CD14-positive monocyte (primary cell): ENCODE measurements around the gene PIK3AP1. TPM values are rescaled to one million over a fixed set of nuclear protein-coding genes. Genes with fewer than 3 reads are reported as not detected.

Experiments
- DNase-seq, 3 donors: peaks; one replicate each; pipeline ENCODE4 v3.0.0-alpha.2; 2011 to 2022
- H2AFZ ChIP-seq: 2 replicates; pipeline ENCODE4 v1.6.0; 2012; ENCODE audit warnings: mild to moderate bottlenecking, low read depth, low read length, inconsistent platforms; ENCODE audit not compliant: insufficient read depth, poor library complexity, severe bottlenecking
- H3K27ac ChIP-seq, 2 donors: 1 replicate in 1 of 2; 2 replicates in 1 of 2; pipeline ENCODE4 v1.5.1; 2012 to 2013; ENCODE audit warnings: low read length in 2 of 2, control low read depth in 1 of 2, inconsistent platforms in 1 of 2, low read depth in 1 of 2, mild to moderate bottlenecking in 1 of 2
- H3K27me3 ChIP-seq, 2 donors: one replicate each; pipeline versions ENCODE4 v1.6.0 to v1.6.1; 2011 to 2013; ENCODE audit warnings: low read length in 2 of 2; ENCODE audit not compliant: control insufficient read depth in 2 of 2, insufficient read depth in 2 of 2
- H3K36me3 ChIP-seq, 2 donors: replicated peaks in 1 of 2; 1 replicate in 1 of 2; 2 replicates in 1 of 2; pipeline versions ENCODE4 v1.5.1 to v1.6.1; 2012 to 2013; ENCODE audit warnings: low read length in 2 of 2, control low read depth in 1 of 2, inconsistent platforms in 1 of 2, mild to moderate bottlenecking in 1 of 2; ENCODE audit not compliant: insufficient read depth in 2 of 2, control insufficient read depth in 1 of 2
- H3K4me1 ChIP-seq, 2 donors: 1 replicate in 1 of 2; 2 replicates in 1 of 2; pipeline versions ENCODE4 v1.5.1 to v1.6.1; 2012 to 2013; ENCODE audit warnings: low read length in 2 of 2, control low read depth in 1 of 2, inconsistent platforms in 1 of 2, mild to moderate bottlenecking in 1 of 2, moderate library complexity in 1 of 2; ENCODE audit not compliant: insufficient read depth in 2 of 2, control insufficient read depth in 1 of 2
- H3K4me2 ChIP-seq: replicated peaks from 2 replicates; pipeline ENCODE3; 2012; ENCODE audit warnings: low read length, moderate library complexity, mild to moderate bottlenecking; ENCODE audit not compliant: poor library complexity, severe bottlenecking; ENCODE audit errors: extremely low read depth
- H3K4me3 ChIP-seq, 3 experiments: fragments of 200-600 bp in 1 of 3; sonication (generic) in 1 of 3; replicated peaks in 1 of 3; 1 replicate in 2 of 3; 2 replicates in 1 of 3; pipeline ENCODE4 v1.5.1; 2011 to 2013; ENCODE audit warnings: low read length in 3 of 3, mild to moderate bottlenecking in 3 of 3, control low read depth in 2 of 3, low read depth in 2 of 3, inconsistent platforms in 1 of 3, moderate library complexity in 1 of 3
- H3K79me2 ChIP-seq: 2 replicates; pipeline ENCODE4 v1.6.0; 2012; ENCODE audit warnings: mild to moderate bottlenecking, control low read depth, inconsistent platforms, low read length, moderate library complexity; ENCODE audit not compliant: insufficient read depth
- H3K9ac ChIP-seq: 2 replicates; pipeline ENCODE4 v1.6.0; 2017; ENCODE audit warnings: low read length, mild to moderate bottlenecking; ENCODE audit not compliant: insufficient read depth, poor library complexity, severe bottlenecking
- H3K9me3 ChIP-seq, 2 donors: replicated peaks in 1 of 2; 1 replicate in 1 of 2; 2 replicates in 1 of 2; pipeline versions ENCODE4 v1.5.1 to v1.6.1; 2012 to 2013; ENCODE audit warnings: low read length in 2 of 2, control low read depth in 1 of 2; ENCODE audit not compliant: control insufficient read depth in 1 of 2, insufficient read depth in 1 of 2
- H4K20me1 ChIP-seq: 2 replicates; pipeline ENCODE4 v1.6.0; 2012; ENCODE audit warnings: mild to moderate bottlenecking, low read length, control low read depth, moderate library complexity; ENCODE audit not compliant: insufficient read depth
- H3K27ac Mint-ChIP-seq, 7 donors: one replicate each; pipeline ENCODE4 v1.8.0; 2020; ENCODE audit warnings: mild to moderate bottlenecking in 7 of 7, mixed read lengths in 7 of 7, moderate library complexity in 6 of 7, inconsistent platforms in 2 of 7
- H3K27me3 Mint-ChIP-seq, 3 donors: one replicate each; pipeline ENCODE4 v1.8.0; 2021 to 2022; ENCODE audit warnings: low read depth in 3 of 3, mild to moderate bottlenecking in 3 of 3, mixed read lengths in 3 of 3, moderate library complexity in 3 of 3, inconsistent platforms in 1 of 3
- H3K36me3 Mint-ChIP-seq, 2 donors: one replicate each; pipeline ENCODE4 v1.8.0; 2020; ENCODE audit warnings: mixed read lengths in 2 of 2, inconsistent platforms in 1 of 2, mild to moderate bottlenecking in 1 of 2
- H3K4me1 Mint-ChIP-seq: one replicate; pipeline ENCODE4 v1.8.0; 2020; ENCODE audit warnings: mild to moderate bottlenecking, mixed read lengths
- H3K4me3 Mint-ChIP-seq, 2 donors: one replicate each; pipeline ENCODE4 v1.8.0; 2020; ENCODE audit warnings: mild to moderate bottlenecking in 2 of 2, mixed read lengths in 2 of 2, moderate library complexity in 1 of 2
- H3K9me3 Mint-ChIP-seq, 7 donors: one replicate each; pipeline ENCODE4 v1.8.0; 2020 to 2022; ENCODE audit warnings: mixed read lengths in 7 of 7, mild to moderate bottlenecking in 6 of 7, moderate library complexity in 6 of 7, inconsistent platforms in 2 of 7
- CTCF ChIP-seq: fragments of 200-600 bp; IDR thresholded peaks from one replicate; pipeline ENCODE4 v1.8.0; 2022; ENCODE audit warnings: antibody characterized with exemption, mild to moderate bottlenecking
- WGBS: methylation state at CpG from one replicate; pipeline ENCODE4 v1.1.5; 2013; ENCODE audit warnings: missing lambda C conversion rate; ENCODE audit not compliant: insufficient coverage; 5-methylcytosine and 5-hydroxymethylcytosine counted together
- intact Hi-C, 2 donors: fragments of 100-400 bp; cut with micrococcal nuclease; formaldehyde crosslinking; loops; one replicate each; pipeline versions ENCODE4 v1.15.0 to v1.15.1; 2023
- polyA plus RNA-seq, 3 donors: library from polyadenylated mRNA; depleted of rRNA in 1 of 3; unstranded in 2 of 3; stranded (reverse) in 1 of 3; fragments of 300-500 nt in 2 of 3; fragments of >200 nt in 1 of 3; fragmentation: Illumina TruSeq in 2 of 3; gene quantifications; 1 replicate in 2 of 3; 2 replicates in 1 of 3; pipeline ENCODE4 v1.2.3, GENCODE V29; 2012 to 2021

Gene PIK3AP1
- polyA plus RNA-seq, 3 donors, result 95.5 to 157 (median 112) TPM

GRCh38 chr10:96670786-96671185 lies 49.5 kb downstream of the PIK3AP1 start:
- Histone ChIP-seq H4K20me1 (peaks cover 59% of the 10 kb centered on the region), H3K4me1 (peaks cover 53 to 57% of the 10 kb centered on the region in 2 donors), H3K79me2 (peaks cover 96% of the 10 kb centered on the region), H3K9me3 (no peaks in the 10 kb centered on the region), H3K27ac (peak overlapping the region in 1 of 2 donors; percentile 17), H3K4me3 (no peak overlapping the region), H3K4me2 (no peak overlapping the region), H3K27me3 (no peaks in the 10 kb centered on the region), H3K36me3 (peaks cover 4 to 14% of the 10 kb centered on the region in 2 donors), H3K9ac (no peak overlapping the region), H2AFZ (no peak overlapping the region)
- intact Hi-C loops, result no loop called here
- TF ChIP-seq CTCF, result no peak
- 100% methylated on average over 3 of the region's 4 CpGs for WGBS
- Mint-ChIP-seq H3K9me3 (no peaks in the 10 kb centered on the region), H3K27ac (peak overlapping the region in 4 of 7 donors; percentile 15 to 85 (median 42)), H3K4me1 (peaks cover 71% of the 10 kb centered on the region), H3K4me3 (no peak overlapping the region), H3K36me3 (peaks cover 26 to 42% of the 10 kb centered on the region in 2 donors), H3K27me3 (peaks cover 0 to 1% (median 0%) of the 10 kb centered on the region in 3 donors)
- DNase-seq, result no peak

DNA sequence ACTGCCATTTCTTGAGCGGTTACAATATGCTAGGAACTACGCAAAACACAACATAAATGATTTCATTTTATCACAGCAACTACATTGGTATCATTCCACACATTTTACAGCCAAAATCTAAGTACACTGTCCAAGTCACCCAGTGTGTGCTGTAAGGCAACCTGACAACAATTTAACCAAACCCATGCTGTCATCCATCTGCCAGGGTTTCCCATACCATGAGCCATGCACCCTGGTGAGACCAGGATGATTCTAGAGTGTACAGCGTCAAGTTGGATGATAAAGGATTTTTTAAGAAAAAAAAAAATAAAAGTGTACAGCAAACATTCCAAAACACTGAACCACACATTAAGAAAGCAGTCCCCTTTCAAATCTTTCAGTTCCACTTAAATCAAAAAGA lies 52.9 kb downstream of the PIK3AP1 start:
- no peak overlapping the region for H3K9ac ChIP-seq
- peaks cover 4 to 19% of the 10 kb centered on the region in 2 donors for H3K36me3 ChIP-seq
- peaks cover 97% of the 10 kb centered on the region for H3K79me2 ChIP-seq
- no peak overlapping the region for H2AFZ ChIP-seq
- peaks cover 81% of the 10 kb centered on the region for H4K20me1 ChIP-seq
- TF ChIP-seq CTCF, result no peak
- Mint-ChIP-seq H3K27ac (peak overlapping the region in 2 of 7 donors; percentile 62 to 68), H3K9me3 (no peaks in the 10 kb centered on the region), H3K4me3 (no peak overlapping the region), H3K27me3 (no peaks in the 10 kb centered on the region), H3K4me1 (peaks cover 59% of the 10 kb centered on the region), H3K36me3 (peaks cover 32 to 41% of the 10 kb centered on the region in 2 donors)
- H3K27ac ChIP-seq, result no peak overlapping the region
- H3K4me2 ChIP-seq, result no peak overlapping the region
- WGBS, result 100% methylated on average over 1 of the region's 3 CpGs
- no peak for DNase-seq
- no peak overlapping the region for H3K4me3 ChIP-seq
- H3K27me3 ChIP-seq, result no peaks in the 10 kb centered on the region
- H3K9me3 ChIP-seq, result no peaks in the 10 kb centered on the region
- intact Hi-C loops, result no loop called here
- H3K4me1 ChIP-seq, result peaks cover 41 to 42% of the 10 kb centered on the region in 2 donors
